Activated CD4-positive, alpha-beta memory T cell treated with anti-CD3 and anti-CD28 coated beads for 36 hours (primary cell): ENCODE measurements around the gene MCOLN2. TPM values are rescaled to one million over a fixed set of nuclear protein-coding genes. Genes with fewer than 3 reads are reported as not detected.

Source experiments
- CTCF ChIA-PET: fragments of 350-600 bp; sonication (Branson Sonifier 250); formaldehyde crosslinking; loops from one replicate; lab custom pipeline; 2021; ENCODE audit warnings: antibody characterized with exemption, inconsistent platforms; lab: Charles Lee
- POLR2A ChIA-PET: fragments of 350-600 bp; sonication (Branson Sonifier 250); formaldehyde crosslinking; loops from one replicate; lab custom pipeline; 2021; ENCODE audit warnings: antibody characterized with exemption; lab: Charles Lee
- DNase-seq: peaks from one replicate; pipeline ENCODE4 v3.0.0-alpha.2; 2020
- H3K27ac Mint-ChIP-seq: one replicate; pipeline ENCODE4 v1.8.0; 2021; ENCODE audit warnings: mixed read lengths
- H3K27me3 Mint-ChIP-seq: one replicate; pipeline ENCODE4 v1.8.0; 2021; ENCODE audit warnings: mixed read lengths
- H3K36me3 Mint-ChIP-seq: one replicate; pipeline ENCODE4 v1.8.0; 2021; ENCODE audit warnings: mixed read lengths
- H3K4me1 Mint-ChIP-seq: one replicate; pipeline ENCODE4 v1.8.0; 2021; ENCODE audit warnings: low read depth, mixed read lengths
- H3K4me3 Mint-ChIP-seq: one replicate; pipeline ENCODE4 v1.8.0; 2021; ENCODE audit warnings: mild to moderate bottlenecking, mixed read lengths
- H3K9me3 Mint-ChIP-seq: one replicate; pipeline ENCODE4 v1.8.0; 2021; ENCODE audit warnings: mixed read lengths
- intact Hi-C: fragments of 100-400 bp; cut with micrococcal nuclease; formaldehyde crosslinking; loops from one replicate; pipeline ENCODE4 v1.15.1; 2023
- total RNA-seq, 2 experiments: library from RNA; stranded (reverse); gene quantifications; one replicate each; pipeline ENCODE4 v1.2.3, GENCODE V29; 2021

The MCOLN2 gene
- total RNA-seq, 2 experiments from 2014 or later, result 42.1 to 43.2 TPM

DNA sequence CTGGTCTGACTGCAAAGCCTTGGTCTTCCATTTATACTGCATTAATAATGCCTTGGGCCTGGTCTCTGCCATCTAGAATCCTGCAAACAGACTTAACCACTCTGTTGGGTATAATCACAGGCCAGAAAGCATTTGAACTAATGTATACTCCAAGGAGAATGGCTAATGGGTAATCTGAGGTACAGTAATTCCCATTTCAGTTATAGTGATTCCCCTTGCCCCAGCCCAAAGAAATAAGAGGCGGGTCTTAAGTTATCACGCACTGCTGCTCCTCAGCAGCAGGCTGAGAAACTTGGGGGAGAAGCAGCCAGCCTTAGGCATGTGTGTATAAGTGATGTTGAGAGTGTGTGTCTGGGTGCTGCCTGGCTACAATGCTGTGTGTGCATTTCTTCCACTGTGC is 106.3 kb downstream of the MCOLN2 start:
- ChIA-PET CTCF (no interaction called here), POLR2A (no interaction called here)
- no peak overlapping the region for H3K4me3 Mint-ChIP-seq
- no peak overlapping the region for H3K27ac Mint-ChIP-seq
- peaks cover 18% of the 10 kb centered on the region for H3K4me1 Mint-ChIP-seq
- H3K36me3 Mint-ChIP-seq, result no peaks in the 10 kb centered on the region
- no peak for DNase-seq
- H3K9me3 Mint-ChIP-seq, result no peaks in the 10 kb centered on the region
- intact Hi-C loops, result no loop called here
- H3K27me3 Mint-ChIP-seq, result peaks cover 27% of the 10 kb centered on the region

- POLR2A ChIA-PET, result no interaction called here
- no peak overlapping the region for H3K27ac Mint-ChIP-seq
- no peak overlapping the region for H3K4me3 Mint-ChIP-seq
- H3K27me3 Mint-ChIP-seq, result peaks cover 19% of the 10 kb centered on the region
- H3K9me3 Mint-ChIP-seq, result no peaks in the 10 kb centered on the region
- peaks cover 18% of the 10 kb centered on the region for H3K4me1 Mint-ChIP-seq
- H3K36me3 Mint-ChIP-seq, result no peaks in the 10 kb centered on the region
- CTCF ChIA-PET, result no interaction called here
- no peak for DNase-seq
- intact Hi-C loops, result no loop called here
These were observed 107.5 kb downstream of the MCOLN2 start for GRCh38 chr1:84889437-84889836.

- peaks cover 13% of the 10 kb centered on the region for H3K27me3 Mint-ChIP-seq
- ChIA-PET CTCF (no interaction called here), POLR2A (no interaction called here)
- H3K36me3 Mint-ChIP-seq, result no peaks in the 10 kb centered on the region
- no peak overlapping the region for H3K4me3 Mint-ChIP-seq
- no peak overlapping the region for H3K27ac Mint-ChIP-seq
- peaks cover 14% of the 10 kb centered on the region for H3K4me1 Mint-ChIP-seq
- peak; percentile 35 for DNase-seq
- H3K9me3 Mint-ChIP-seq, result no peaks in the 10 kb centered on the region
- intact Hi-C loops, result no loop called here
These were observed 108.2 kb downstream of the MCOLN2 start for GRCh38 chr1:84888753-84889152.

GRCh38 chr1:84887261-84887934 is 109.5 kb downstream of the MCOLN2 start:
- Mint-ChIP-seq H3K4me1 (peaks cover 8% of the 10 kb centered on the region), H3K27me3 (peaks cover 6% of the 10 kb centered on the region), H3K9me3 (no peaks in the 10 kb centered on the region), H3K4me3 (no peak overlapping the region), H3K36me3 (no peaks in the 10 kb centered on the region), H3K27ac (no peak overlapping the region)
- ChIA-PET POLR2A (no interaction called here), CTCF (no interaction called here)
- no peak for DNase-seq
- intact Hi-C loops, result no loop called here

DNA sequence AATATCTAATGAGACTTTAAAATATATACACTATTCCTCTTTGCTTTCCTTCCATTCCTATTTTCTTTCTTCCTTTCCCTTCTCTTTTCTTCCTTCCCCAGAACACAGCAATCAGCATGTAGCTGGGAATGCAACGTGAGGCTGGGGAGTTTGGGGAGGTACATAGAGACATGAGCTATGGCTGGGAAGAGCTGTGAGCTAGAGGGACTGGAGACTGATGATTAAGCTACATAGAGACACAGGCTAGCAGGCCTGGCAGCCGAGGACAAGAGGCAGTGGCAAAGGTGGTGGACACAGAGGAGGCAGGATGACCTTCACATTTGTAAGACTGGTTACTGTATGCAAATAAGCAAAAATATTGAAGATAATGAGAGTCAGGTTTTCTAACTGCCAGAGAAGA is 111.4 kb downstream of the MCOLN2 start:
- peaks cover 5% of the 10 kb centered on the region for H3K4me1 Mint-ChIP-seq
- no peak overlapping the region for H3K27ac Mint-ChIP-seq
- no peak for DNase-seq
- no peak overlapping the region for H3K4me3 Mint-ChIP-seq
- H3K27me3 Mint-ChIP-seq, result no peaks in the 10 kb centered on the region
- ChIA-PET POLR2A (no interaction called here), CTCF (interaction anchor here (1.4 kb wide), 1 partner anchor 28 kb away, joined by 3 read pairs; no protein-coding TSS in a partner anchor)
- no peaks in the 10 kb centered on the region for H3K36me3 Mint-ChIP-seq
- H3K9me3 Mint-ChIP-seq, result peaks cover 3% of the 10 kb centered on the region
- intact Hi-C loops, result no loop called here

DNA sequence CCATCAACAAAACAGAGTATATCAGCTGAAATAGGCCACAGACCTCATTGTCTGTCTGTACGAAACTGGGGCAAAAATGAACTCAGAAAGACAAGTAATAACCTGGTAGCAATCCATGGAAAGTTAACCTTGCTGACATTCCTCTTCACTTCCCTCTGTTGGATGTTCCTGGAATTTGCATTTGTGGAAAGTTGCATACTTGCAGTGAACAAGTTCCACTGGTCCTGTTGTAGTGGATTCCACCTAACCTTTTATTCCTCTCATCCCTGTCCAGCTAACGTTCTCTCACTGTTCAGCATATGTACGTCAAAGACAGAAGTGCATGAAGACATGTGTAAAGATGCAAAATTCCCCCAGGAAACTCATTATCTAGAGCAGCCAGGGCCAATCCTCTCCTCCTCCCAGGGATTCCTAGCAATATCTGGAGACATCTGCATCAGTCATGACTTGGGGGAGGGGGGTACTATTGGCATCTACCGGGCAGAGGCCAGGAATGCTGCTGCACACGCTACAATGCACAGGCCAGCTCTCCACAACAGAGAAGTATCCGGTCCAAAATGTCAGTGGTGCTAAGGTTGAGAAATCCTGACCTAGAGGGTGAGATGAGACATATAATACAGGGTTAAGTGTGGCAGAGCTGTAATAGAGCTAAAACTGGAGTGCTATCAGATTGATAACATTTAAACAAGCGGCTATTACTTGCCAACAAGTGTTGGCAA is 112.1 kb downstream of the MCOLN2 start:
- ChIA-PET POLR2A (no interaction called here), CTCF (interaction anchor here (1.4 kb wide), 1 partner anchor 29 kb away, joined by 3 read pairs; no protein-coding TSS in a partner anchor)
- H3K36me3 Mint-ChIP-seq, result no peaks in the 10 kb centered on the region
- H3K4me3 Mint-ChIP-seq, result no peak overlapping the region
- H3K9me3 Mint-ChIP-seq, result peaks cover 3% of the 10 kb centered on the region
- no peak overlapping the region for H3K27ac Mint-ChIP-seq
- intact Hi-C loops, result no loop called here
- H3K4me1 Mint-ChIP-seq, result peaks cover 5% of the 10 kb centered on the region
- DNase-seq, result no peak
- no peaks in the 10 kb centered on the region for H3K27me3 Mint-ChIP-seq

GRCh38 chr1:84883286-84883685 is 113.6 kb downstream of the MCOLN2 start:
- CTCF ChIA-PET, result no interaction called here
- H3K27ac Mint-ChIP-seq, result no peak overlapping the region
- POLR2A ChIA-PET, result no interaction called here
- peaks cover 3% of the 10 kb centered on the region for H3K9me3 Mint-ChIP-seq
- H3K4me3 Mint-ChIP-seq, result no peak overlapping the region
- H3K27me3 Mint-ChIP-seq, result no peaks in the 10 kb centered on the region
- intact Hi-C loops, result no loop called here
- no peaks in the 10 kb centered on the region for H3K4me1 Mint-ChIP-seq
- DNase-seq, result no peak
- no peaks in the 10 kb centered on the region for H3K36me3 Mint-ChIP-seq

DNA sequence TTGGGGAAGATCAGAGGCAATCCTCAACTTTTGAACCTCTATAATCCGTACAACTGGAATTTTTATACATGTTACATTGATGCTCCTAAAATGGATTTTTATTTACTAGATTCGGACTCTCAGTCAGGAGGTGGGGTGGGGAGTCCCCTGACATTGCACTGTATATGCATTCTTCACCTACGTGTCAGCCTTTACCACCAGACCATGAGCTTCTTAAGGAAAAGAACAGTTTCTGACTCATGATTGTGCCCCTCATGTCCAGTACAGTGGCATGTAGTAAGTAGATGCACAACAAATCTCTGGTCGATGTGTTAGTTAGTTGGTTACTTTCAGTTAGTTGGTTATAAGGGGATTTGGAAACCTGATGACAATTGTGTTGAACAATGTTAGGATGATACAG is 119.3 kb downstream of the MCOLN2 start:
- peaks cover 3% of the 10 kb centered on the region for H3K9me3 Mint-ChIP-seq
- peaks cover 4% of the 10 kb centered on the region for H3K27me3 Mint-ChIP-seq
- peaks cover 5% of the 10 kb centered on the region for H3K4me1 Mint-ChIP-seq
- no peak for DNase-seq
- H3K36me3 Mint-ChIP-seq, result no peaks in the 10 kb centered on the region
- intact Hi-C loops, result no loop called here
- H3K27ac Mint-ChIP-seq, result no peak overlapping the region
- ChIA-PET CTCF (no interaction called here), POLR2A (no interaction called here)
- H3K4me3 Mint-ChIP-seq, result no peak overlapping the region

DNA sequence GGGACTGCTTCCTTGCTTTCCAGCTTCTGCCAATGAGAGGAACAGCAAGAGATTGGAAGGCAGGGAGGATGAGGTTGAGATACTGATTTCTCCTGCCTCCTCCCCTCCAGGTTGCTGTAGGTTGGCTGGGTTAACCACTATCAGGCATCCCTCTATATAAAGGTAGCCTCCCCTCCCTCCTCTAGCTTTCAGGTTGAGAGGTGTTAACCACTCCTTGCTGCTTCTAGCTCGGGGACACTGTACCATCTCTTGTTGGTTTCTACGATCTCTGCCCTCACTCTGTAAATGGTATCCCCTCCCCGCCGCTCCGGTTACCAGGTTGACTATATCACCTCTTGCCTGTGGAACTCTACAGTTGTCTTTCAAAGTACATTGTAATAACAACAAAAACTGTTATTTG is 120.6 kb downstream of the MCOLN2 start:
- CTCF ChIA-PET, result no interaction called here
- H3K27me3 Mint-ChIP-seq, result peaks cover 11% of the 10 kb centered on the region
- no peak overlapping the region for H3K27ac Mint-ChIP-seq
- peaks cover 5% of the 10 kb centered on the region for H3K4me1 Mint-ChIP-seq
- intact Hi-C loops, result no loop called here
- POLR2A ChIA-PET, result no interaction called here
- no peaks in the 10 kb centered on the region for H3K9me3 Mint-ChIP-seq
- H3K4me3 Mint-ChIP-seq, result no peak overlapping the region
- H3K36me3 Mint-ChIP-seq, result no peaks in the 10 kb centered on the region
- no peak for DNase-seq

Other genes with a start within 250 kb of the MCOLN2 start
- gene LPAR3, start 103.9 kb downstream of the MCOLN2 start, total RNA-seq, result under 1 TPM; 0.36 to 0.83 TPM
- under 1 TPM; 0.22 to 0.62 TPM for gene MCOLN3, start 51.4 kb upstream of the MCOLN2 start, total RNA-seq
- 1 to 10 TPM; 2.7 to 2.8 TPM for gene SYDE2, start 203.9 kb upstream of the MCOLN2 start, total RNA-seq